DND-41 (cell line): ENCODE data around the gene MON1B.

Experiments used
- ATAC-seq: fragments of 200-7000 bp; cut with Tn5 transposase; 3 replicates; pipeline ENCODE4 v1.9.1; 2021; ENCODE audit warnings: low read depth; ENCODE audit not compliant: insufficient read depth
- DNase-seq: peaks from one replicate; pipeline ENCODE4 v3.0.0-alpha.2; 2020
- H2AFZ ChIP-seq: 2 replicates; pipeline ENCODE4 v1.6.0; 2012; ENCODE audit warnings: low read depth, low read length
- H3K27ac ChIP-seq: 2 replicates; pipeline ENCODE4 v1.5.1; 2012; ENCODE audit warnings: low read length, inconsistent platforms
- H3K27me3 ChIP-seq: fragments of 200-600 bp; sonication (generic); 2 replicates; pipeline ENCODE4 v1.6.0; 2012; ENCODE audit warnings: low read length, mild to moderate bottlenecking, inconsistent platforms; ENCODE audit not compliant: insufficient read depth, poor library complexity
- H3K36me3 ChIP-seq: 2 replicates; pipeline ENCODE4 v1.5.1; 2012; ENCODE audit warnings: low read length, inconsistent platforms; ENCODE audit not compliant: insufficient read depth
- H3K4me1 ChIP-seq: 2 replicates; pipeline ENCODE4 v1.5.1; 2012; ENCODE audit warnings: mild to moderate bottlenecking, low read length; ENCODE audit not compliant: insufficient read depth
- H3K4me2 ChIP-seq: 2 replicates; pipeline ENCODE4 v1.6.0; 2012; ENCODE audit warnings: mild to moderate bottlenecking, moderate library complexity, low read length, inconsistent platforms; ENCODE audit not compliant: insufficient read depth
- H3K4me3 ChIP-seq, 2 experiments: fragments of 200-600 bp in 1 of 2; shearing (Covaris generic) in 1 of 2; 2 replicates each; pipeline ENCODE4 v1.5.1; 2012 to 2016; ENCODE audit warnings: inconsistent platforms in 2 of 2, low read length in 2 of 2, mild to moderate bottlenecking in 2 of 2, low read depth in 1 of 2, moderate library complexity in 1 of 2
- H3K79me2 ChIP-seq: 2 replicates; pipeline ENCODE4 v1.6.0; 2012; ENCODE audit warnings: low read length, inconsistent platforms; ENCODE audit not compliant: insufficient read depth
- H3K9ac ChIP-seq: 2 replicates; pipeline ENCODE4 v1.6.0; 2012; ENCODE audit warnings: low read depth, mild to moderate bottlenecking, inconsistent platforms, low read length, moderate library complexity
- H3K9me3 ChIP-seq: 2 replicates; pipeline ENCODE4 v1.5.1; 2012; ENCODE audit warnings: low read length, moderate library complexity, mild to moderate bottlenecking, inconsistent platforms; ENCODE audit not compliant: insufficient read depth, severe bottlenecking
- H4K20me1 ChIP-seq: 2 replicates; pipeline ENCODE4 v1.6.0; 2012; ENCODE audit warnings: low read length; ENCODE audit not compliant: insufficient read depth
- CTCF ChIP-seq: IDR thresholded peaks from 2 replicates; pipeline ENCODE4 v1.5.1; 2012; ENCODE audit warnings: borderline replicate concordance, low read length, moderate library complexity, mild to moderate bottlenecking; ENCODE audit not compliant: poor library complexity, severe bottlenecking; ENCODE audit errors: extremely low read depth
- EZH2 ChIP-seq: IDR thresholded peaks from 3 replicates; pipeline ENCODE4 v1.6.1; 2012; ENCODE audit warnings: borderline replicate concordance, low read depth, mild to moderate bottlenecking, moderate library complexity, low read length, inconsistent platforms; ENCODE audit not compliant: severe bottlenecking

Gene MON1B

GRCh38 chr16:77190478-77191258 lies at the start of gene MON1B:
Gene MON1B (plus strand): TSS chr16:77191190. CDS start chr16:77191486, 296 bp downstream.
- Histone ChIP-seq H3K4me1 (peaks cover 43% of the 10 kb centered on the region), H3K36me3 (peaks cover 37% of the 10 kb centered on the region), H3K27me3 (no peaks in the 10 kb centered on the region), H3K9ac (peak within 1 kb of the TSS; percentile 88), H3K79me2 (peaks cover 38% of the 10 kb centered on the region), H3K9me3 (no peaks in the 10 kb centered on the region), H3K4me2 (peak within 1 kb of the TSS; percentile 98), H3K4me3 (peak within 1 kb of the TSS; percentile 73 to 85), H3K27ac (peak within 1 kb of the TSS; percentile 97), H4K20me1 (peaks cover 27% of the 10 kb centered on the region), H2AFZ (peak within 1 kb of the TSS; percentile 98)
- TF ChIP-seq EZH2: no peak
- peak; percentile 6 for TF ChIP-seq CTCF
- ATAC-seq (peak; percentile 94), DNase-seq (peak; percentile 97)

- DNase-seq: no peak
- no peak overlapping the region for H3K27ac ChIP-seq
- no peaks in the 10 kb centered on the region for H3K27me3 ChIP-seq
- H3K9ac ChIP-seq: no peak overlapping the region
- H4K20me1 ChIP-seq: no peaks in the 10 kb centered on the region
- no peaks in the 10 kb centered on the region for H3K36me3 ChIP-seq
- H3K4me3 ChIP-seq: no peak overlapping the region
- no peak overlapping the region for H2AFZ ChIP-seq
- no peak overlapping the region for H3K4me2 ChIP-seq
- H3K4me1 ChIP-seq: no peaks in the 10 kb centered on the region
- TF ChIP-seq CTCF (no peak), EZH2 (no peak)
- H3K9me3 ChIP-seq: peaks cover 3% of the 10 kb centered on the region
- no peaks in the 10 kb centered on the region for H3K79me2 ChIP-seq
- no peak for ATAC-seq
Observed at GRCh38 chr16:77143364-77143763, 47.6 kb upstream of the MON1B start.

- Histone ChIP-seq H3K4me3 (no peak overlapping the region), H4K20me1 (no peaks in the 10 kb centered on the region), H3K27ac (no peak overlapping the region), H3K36me3 (no peaks in the 10 kb centered on the region), H3K4me1 (no peaks in the 10 kb centered on the region), H3K4me2 (no peak overlapping the region), H3K27me3 (peaks cover 2% of the 10 kb centered on the region), H3K9ac (no peak overlapping the region), H2AFZ (no peak overlapping the region), H3K79me2 (no peaks in the 10 kb centered on the region), H3K9me3 (peaks cover 3% of the 10 kb centered on the region)
- TF ChIP-seq CTCF (no peak), EZH2 (no peak)
- DNase-seq: no peak
- ATAC-seq: no peak
Observed at GRCh38 chr16:77148121-77148520, 42.9 kb upstream of the MON1B start.
